Tibial nerve (tissue), 3 donors: ENCODE results near the gene CRIP2.

Source experiments
- EP300 ChIP-seq, 2 donors: sonication (generic); formaldehyde crosslinking; IDR thresholded peaks; one replicate each; pipeline ENCODE4 v1.6.1; 2017; ENCODE audit warnings: antibody characterized with exemption in 2 of 2, mild to moderate bottlenecking in 1 of 2
- POLR2A ChIP-seq, 2 donors: fragments of 450-650 bp; IDR thresholded peaks; one replicate each; pipeline ENCODE4 v1.6.1; 2017; ENCODE audit warnings: antibody characterized with exemption in 2 of 2, mild to moderate bottlenecking in 2 of 2, moderate library complexity in 2 of 2

- no peak for TF ChIP-seq EP300 (IDR thresholded peaks at IDR 0.05)
- TF ChIP-seq POLR2A (IDR thresholded peaks at IDR 0.05), result no peak
These were observed 38.2 kb upstream of the CRIP2 start for GRCh38 chr14:105436402-105436801.
